A673 (cell line): Measurements from ENCODE around the gene RAPGEF3. TPM values are rescaled to one million over a fixed set of nuclear protein-coding genes. Genes with fewer than 3 reads are reported as not detected.

Source experiments
- BruUV-seq: library from RNA; stranded (reverse); fragments of 400-500 nt; replicated peaks from 2 replicates; lab custom pipeline; 2021; lab: Mats Ljungman, UMichigan
- CTCF ChIA-PET: fragments of 300-600 bp; sonication (Branson Sonifier 250); formaldehyde crosslinking; loops from one replicate; lab custom pipeline; 2022; ENCODE audit warnings: antibody characterized with exemption; lab: Charles Lee
- POLR2A ChIA-PET: fragments of 300-600 bp; sonication (Branson Sonifier 250); formaldehyde crosslinking; loops from one replicate; lab custom pipeline; 2022; ENCODE audit warnings: antibody characterized with exemption; ENCODE audit not compliant: low non-redundant PET; lab: Charles Lee
- DNase-seq: peaks from one replicate; pipeline ENCODE4 v3.0.0-alpha.2; 2015; ENCODE audit warnings: low spot score
- H3K27ac ChIP-seq: fragments of 200-600 bp; sonication (generic); 2 replicates; pipeline ENCODE4 v1.5.1; 2016; ENCODE audit warnings: mixed run types, low read depth, mild to moderate bottlenecking, mixed read lengths, antibody characterized with exemption, low read length; ENCODE audit not compliant: poor library complexity, severe bottlenecking
- H3K27me3 ChIP-seq: fragments of 200-600 bp; sonication (generic); replicated peaks from 2 replicates; pipeline ENCODE4 v1.6.1; 2017; ENCODE audit warnings: mixed run types, low read depth, mild to moderate bottlenecking, mixed read lengths, antibody characterized with exemption, low read length; ENCODE audit not compliant: insufficient read depth, poor library complexity
- H3K36me3 ChIP-seq: fragments of 200-600 bp; sonication (generic); 2 replicates; pipeline ENCODE4 v1.6.1; 2016; ENCODE audit warnings: mixed run types, mild to moderate bottlenecking, mixed read lengths, antibody characterized with exemption, low read length; ENCODE audit not compliant: insufficient read depth, poor library complexity, severe bottlenecking
- H3K4me1 ChIP-seq: fragments of 200-600 bp; sonication (generic); 2 replicates; pipeline ENCODE4 v1.6.1; 2017; ENCODE audit warnings: mixed run types, mild to moderate bottlenecking, mixed read lengths, antibody characterized with exemption, low read length; ENCODE audit not compliant: insufficient read depth, poor library complexity, severe bottlenecking
- H3K4me3 ChIP-seq: fragments of 200-600 bp; sonication (generic); 2 replicates; pipeline ENCODE4 v1.5.1; 2016; ENCODE audit warnings: low read depth, mixed run types, mild to moderate bottlenecking, mixed read lengths, low read length; ENCODE audit not compliant: poor library complexity, severe bottlenecking
- H3K9me3 ChIP-seq: fragments of 200-600 bp; sonication (generic); 2 replicates; pipeline ENCODE4 v1.6.1; 2016; ENCODE audit warnings: mixed run types, low read depth, mild to moderate bottlenecking, mixed read lengths, antibody characterized with exemption, low read length; ENCODE audit not compliant: poor library complexity, severe bottlenecking
- EZH2 ChIP-seq: fragments of 200-600 bp; sonication (generic); IDR thresholded peaks from 2 replicates; pipeline ENCODE4 v1.6.1; 2017; ENCODE audit warnings: borderline replicate concordance, low read depth, mild to moderate bottlenecking, mixed read lengths, antibody characterized with exemption, low read length; ENCODE audit not compliant: poor library complexity, severe bottlenecking
- intact Hi-C: fragments of 100-400 bp; cut with micrococcal nuclease; formaldehyde crosslinking; loops from one replicate; pipeline ENCODE4 v1.10.0; 2022; ENCODE audit not compliant: unreplicated experiment
- total RNA-seq: library from RNA; stranded (reverse); gene quantifications from 2 replicates; pipeline ENCODE4 v1.2.3, GENCODE V29; 2021
- TF ChIP-seq, protein P1 (sequence below): fragments of 300-800, 200-600 bp; sonication (generic); conservative IDR thresholded peaks from 2 replicates; pipeline ENCODE4 v1.5.1; 2017; ENCODE audit warnings: low read depth, mild to moderate bottlenecking, antibody characterized with exemption, low read length, moderate library complexity, mixed read lengths

RAPGEF3 gene
- total RNA-seq, 1 experiment from 2014 or later, result 4.3 TPM

DNA sequence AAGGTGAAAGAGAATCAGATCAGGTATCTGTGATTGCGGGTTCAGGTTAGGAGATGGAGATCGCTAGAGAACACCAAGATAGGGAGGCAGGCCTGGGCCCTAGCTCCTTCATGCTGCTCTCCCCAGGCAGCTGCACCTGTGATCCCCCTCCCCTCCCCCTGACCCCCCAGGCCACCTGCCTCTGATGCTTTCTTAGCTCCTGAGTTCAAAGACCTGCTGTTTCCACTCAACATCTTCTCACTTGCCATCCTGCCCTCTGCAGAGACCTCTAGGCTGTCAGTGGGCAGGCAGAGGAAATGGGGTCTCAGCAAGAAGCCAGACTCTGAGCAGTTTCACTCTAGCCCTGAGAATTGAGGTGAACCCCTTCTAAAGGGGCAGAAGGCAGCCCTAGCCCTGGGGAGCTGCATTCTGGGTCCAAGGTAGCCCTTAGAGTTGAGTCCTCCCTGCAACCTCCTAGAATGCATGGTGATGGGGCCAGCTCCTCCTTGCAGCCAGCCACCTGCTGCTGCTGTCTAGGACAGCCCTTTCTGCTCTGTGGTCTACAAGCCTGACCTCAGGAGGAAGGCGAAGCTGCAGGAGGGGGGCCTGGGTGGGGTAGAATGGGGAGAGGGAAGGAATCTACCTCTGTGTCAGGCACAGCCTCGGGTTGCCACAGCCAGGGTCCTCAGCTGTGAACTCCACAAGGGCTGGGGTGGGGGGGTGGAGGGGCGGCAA is 8.0 kb upstream of the RAPGEF3 start:
- no peak for DNase-seq
- Histone ChIP-seq H3K36me3 (no peaks in the 10 kb centered on the region), H3K27me3 (no peaks in the 10 kb centered on the region), H3K27ac (no peak overlapping the region), H3K4me1 (peaks cover 31% of the 10 kb centered on the region), H3K4me3 (no peak overlapping the region), H3K9me3 (no peaks in the 10 kb centered on the region)
- ChIA-PET CTCF (interaction anchor here (0.5 to 1.5 kb wide), 7 partner anchors 22 to 114 kb away, joined by 3 to 7 read pairs (median 4); no protein-coding TSS in a partner anchor), POLR2A (no interaction called here)
- TF ChIP-seq, protein P1, sequence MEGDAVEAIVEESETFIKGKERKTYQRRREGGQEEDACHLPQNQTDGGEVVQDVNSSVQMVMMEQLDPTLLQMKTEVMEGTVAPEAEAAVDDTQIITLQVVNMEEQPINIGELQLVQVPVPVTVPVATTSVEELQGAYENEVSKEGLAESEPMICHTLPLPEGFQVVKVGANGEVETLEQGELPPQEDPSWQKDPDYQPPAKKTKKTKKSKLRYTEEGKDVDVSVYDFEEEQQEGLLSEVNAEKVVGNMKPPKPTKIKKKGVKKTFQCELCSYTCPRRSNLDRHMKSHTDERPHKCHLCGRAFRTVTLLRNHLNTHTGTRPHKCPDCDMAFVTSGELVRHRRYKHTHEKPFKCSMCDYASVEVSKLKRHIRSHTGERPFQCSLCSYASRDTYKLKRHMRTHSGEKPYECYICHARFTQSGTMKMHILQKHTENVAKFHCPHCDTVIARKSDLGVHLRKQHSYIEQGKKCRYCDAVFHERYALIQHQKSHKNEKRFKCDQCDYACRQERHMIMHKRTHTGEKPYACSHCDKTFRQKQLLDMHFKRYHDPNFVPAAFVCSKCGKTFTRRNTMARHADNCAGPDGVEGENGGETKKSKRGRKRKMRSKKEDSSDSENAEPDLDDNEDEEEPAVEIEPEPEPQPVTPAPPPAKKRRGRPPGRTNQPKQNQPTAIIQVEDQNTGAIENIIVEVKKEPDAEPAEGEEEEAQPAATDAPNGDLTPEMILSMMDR, result no peak
- TF ChIP-seq EZH2, result no peak
- BruUV-seq, result no TSS peak
- intact Hi-C loops, result no loop called here

DNA sequence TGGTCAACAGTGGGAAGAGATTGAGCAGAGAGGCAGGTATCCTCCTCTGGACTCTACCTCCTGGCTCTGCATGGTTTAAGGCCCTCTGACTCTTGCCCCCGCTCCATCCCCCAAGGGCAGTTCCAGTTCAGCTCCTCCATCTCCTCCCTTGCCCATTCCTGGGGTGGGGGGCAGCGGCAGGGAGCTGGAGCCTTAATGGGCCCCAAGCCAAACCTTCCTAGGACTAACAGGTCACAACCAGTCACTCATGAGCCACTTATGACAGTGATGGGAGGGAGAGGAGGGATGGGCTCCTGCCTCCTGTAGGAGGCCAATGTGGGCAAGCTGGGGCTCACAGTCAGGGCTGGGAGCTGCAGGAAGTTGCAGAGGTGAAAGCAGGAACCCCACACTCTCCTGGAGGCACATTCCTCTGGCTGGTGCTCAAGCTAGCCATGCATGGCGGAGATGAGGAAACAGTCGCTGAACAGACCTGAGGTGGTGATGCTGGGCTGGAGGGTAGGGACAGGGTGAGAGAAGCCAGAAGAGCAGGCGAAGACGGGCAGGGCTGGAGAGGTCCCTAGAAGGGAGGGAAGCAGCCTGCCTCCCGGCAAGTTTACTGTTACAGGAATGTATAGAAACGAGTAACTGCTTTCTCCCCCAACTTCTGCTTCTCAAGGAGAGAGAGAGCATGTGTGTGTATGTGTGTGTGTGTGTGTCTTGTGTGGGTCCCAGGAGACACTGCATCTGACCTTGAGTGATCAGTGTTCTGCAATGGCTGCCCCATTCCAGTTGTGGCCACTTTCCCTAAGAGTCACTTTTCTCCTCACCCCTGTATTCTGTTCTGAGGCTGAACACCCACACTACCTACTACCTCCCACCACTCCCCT is 5.0 kb upstream of the RAPGEF3 start:
- ChIA-PET POLR2A (no interaction called here), CTCF (no interaction called here)
- TF ChIP-seq, protein P1, result no peak
- no peak for TF ChIP-seq EZH2
- Histone ChIP-seq H3K36me3 (no peaks in the 10 kb centered on the region), H3K4me3 (no peak overlapping the region), H3K4me1 (peaks cover 18% of the 10 kb centered on the region), H3K27me3 (no peaks in the 10 kb centered on the region), H3K9me3 (no peaks in the 10 kb centered on the region), H3K27ac (no peak overlapping the region)
- DNase-seq, result no peak
- intact Hi-C loops, result no loop called here
- BruUV-seq, result no TSS peak

DNA sequence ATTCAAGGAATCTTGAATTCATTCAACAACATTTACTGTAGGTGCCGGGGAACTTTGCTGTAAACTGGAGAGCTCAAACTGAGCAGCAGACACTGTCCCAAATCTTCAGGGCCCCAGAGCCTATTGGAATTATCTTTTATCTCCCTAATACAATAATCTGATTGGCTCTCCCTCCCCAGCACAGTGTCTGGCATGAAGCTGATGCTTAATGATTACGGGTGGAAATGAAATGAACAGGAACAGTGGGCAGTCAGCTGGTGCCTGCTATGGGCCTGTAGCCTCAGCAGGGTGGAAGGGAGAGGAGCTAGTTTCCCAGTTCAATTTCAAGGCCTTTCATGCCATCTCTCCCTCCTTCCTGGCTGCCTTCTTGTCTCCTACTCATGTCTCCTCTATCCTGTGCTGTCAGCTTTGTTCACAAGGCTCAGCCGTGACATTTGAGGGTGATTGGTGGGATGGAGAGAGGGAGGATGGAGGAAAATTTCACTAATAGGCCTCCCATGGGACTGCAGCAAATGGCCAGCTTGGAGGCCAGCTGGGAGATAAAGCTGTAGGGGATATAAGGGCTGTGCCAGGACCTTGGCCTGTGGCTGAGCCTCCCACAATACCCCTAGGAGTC is 4.3 kb upstream of the RAPGEF3 start:
- Histone ChIP-seq H3K36me3 (no peaks in the 10 kb centered on the region), H3K27ac (no peak overlapping the region), H3K4me3 (no peak overlapping the region), H3K4me1 (peaks cover 23% of the 10 kb centered on the region), H3K27me3 (no peaks in the 10 kb centered on the region), H3K9me3 (no peaks in the 10 kb centered on the region)
- TF ChIP-seq, protein P1, result no peak
- no peak for TF ChIP-seq EZH2
- intact Hi-C loops, result no loop called here
- ChIA-PET CTCF (interaction anchor here (0.6 kb wide), 1 partner anchor 8 kb away, joined by 8 read pairs; no protein-coding TSS in a partner anchor), POLR2A (no interaction called here)
- DNase-seq, result no peak
- BruUV-seq, result no TSS peak
